ENCODE measurements around the gene MFSD6L.

GRCh38 chr17:8846768-8847211 lies 47.6 kb upstream of the MFSD6L start:
- TF ChIP-seq CTCF (IDR thresholded peaks at IDR 0.05; ENCODE audit: low read depth, low read length, poor library complexity, severe bottlenecking) (no peak), EZH2phosphoT487 (IDR thresholded peaks at IDR 0.05; ENCODE audit: borderline replicate concordance, low read length) (no peak)
